DLD1 (cell line): ENCODE measurements around the gene UNC93A.
"Not testable (repeated sequence)": the region's sequence is repeated elsewhere in the genome, so short reads cannot be mapped to it uniquely, and the experiment has no call there.

ENCODE experiments used
- in situ Hi-C: cut with HindIII; loops from 2 replicates; pipeline ENCODE4 v1.10.0; 2017; ENCODE audit warnings: low sequenced_read_pairs

Gene UNC93A

DNA sequence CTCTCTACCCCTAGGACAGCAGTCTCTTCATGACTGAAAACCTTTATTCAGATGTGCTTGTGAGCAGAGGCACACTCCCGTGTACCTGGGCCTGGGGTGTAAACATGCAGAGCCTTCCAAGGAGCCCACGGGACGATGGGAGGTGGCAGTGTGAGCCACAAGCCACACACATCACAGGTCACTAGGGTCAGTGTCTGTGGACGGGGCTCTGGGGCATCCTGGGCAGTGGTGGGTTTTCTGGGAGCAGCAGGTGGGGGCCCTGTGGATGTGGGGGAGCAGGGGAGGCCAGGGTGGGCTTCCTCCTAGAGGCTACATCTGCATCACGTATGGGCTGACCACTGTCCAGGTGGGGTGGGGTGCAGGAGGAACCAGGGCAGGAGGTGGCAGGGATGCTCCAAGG lies 17.1 kb downstream of the UNC93A start:
- in situ Hi-C loops = no loop called here

GRCh38 chr6:167309355-167310192 lies 18.5 kb downstream of the UNC93A start:
- in situ Hi-C loops = not testable (repeated sequence)

DNA sequence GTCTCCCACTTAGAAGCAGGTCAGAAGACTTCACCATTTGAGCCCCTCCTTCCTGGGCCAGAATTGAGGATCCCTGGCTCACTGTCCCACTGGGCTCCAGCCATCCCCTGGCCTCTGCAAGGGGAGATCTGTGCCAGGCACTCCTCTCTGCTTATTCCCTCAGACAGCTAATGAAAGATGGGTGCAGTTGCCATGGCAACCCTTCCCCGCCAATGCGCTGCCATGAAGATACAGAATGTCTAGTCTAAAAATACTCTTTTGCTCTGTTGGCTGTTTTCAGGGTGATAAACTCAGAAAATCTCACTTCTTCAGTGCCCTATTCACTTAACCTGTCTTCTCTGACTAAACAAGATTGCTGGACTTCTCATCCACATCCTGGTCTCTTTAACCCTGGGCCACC lies 20.2 kb downstream of the UNC93A start:
- in situ Hi-C loops = no loop called here

- in situ Hi-C loops = not testable (repeated sequence)
These were observed 20.6 kb downstream of the UNC93A start for GRCh38 chr6:167311691-167312090.

GRCh38 chr6:167314180-167314821 lies 23.2 kb downstream of the UNC93A start:
- in situ Hi-C loops = no loop called here

GRCh38 chr6:167317172-167317571 lies 26.1 kb downstream of the UNC93A start:
- in situ Hi-C loops = no loop called here

GRCh38 chr6:167318354-167318753 lies 27.2 kb downstream of the UNC93A start:
- in situ Hi-C loops = not testable (repeated sequence)

DNA sequence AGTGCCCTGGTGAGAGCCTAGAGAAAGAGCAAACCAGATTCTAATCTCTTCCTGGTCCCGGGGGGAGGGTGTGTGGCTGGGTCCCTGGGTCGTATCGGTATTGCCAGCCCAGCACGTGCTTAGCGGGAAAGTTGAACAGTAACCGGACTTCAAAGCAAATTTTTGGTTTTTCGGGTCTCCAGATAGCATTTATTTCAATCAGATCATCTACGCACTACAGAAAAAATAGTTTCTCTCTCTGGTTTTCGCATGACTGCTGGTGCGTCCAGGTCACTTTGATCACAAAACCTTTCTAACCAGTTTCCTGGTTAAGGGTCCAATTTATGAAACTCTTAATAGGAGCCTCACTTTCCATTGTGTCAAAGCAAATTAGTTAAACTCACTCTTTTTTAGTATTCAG lies 27.7 kb downstream of the UNC93A start:
- in situ Hi-C loops = not testable (repeated sequence)

GRCh38 chr6:167319856-167320753 lies 29.0 kb downstream of the UNC93A start:
- in situ Hi-C loops = not testable (repeated sequence)

DNA sequence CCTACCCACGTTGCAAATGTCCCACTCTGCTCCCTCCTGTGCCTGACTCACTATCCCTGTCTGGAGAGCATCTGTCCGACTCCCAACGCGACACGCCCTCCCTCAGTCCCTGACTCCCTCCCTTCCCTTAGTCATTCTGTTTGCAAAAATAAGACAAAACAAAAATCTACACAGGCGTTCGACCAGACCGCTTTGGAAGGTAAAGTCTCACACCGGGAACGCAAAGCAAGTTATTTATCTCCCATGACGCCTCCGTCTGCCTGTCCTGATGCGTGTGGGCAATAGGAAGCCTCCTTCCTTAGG lies 29.6 kb downstream of the UNC93A start:
- in situ Hi-C loops = not testable (repeated sequence)

DNA sequence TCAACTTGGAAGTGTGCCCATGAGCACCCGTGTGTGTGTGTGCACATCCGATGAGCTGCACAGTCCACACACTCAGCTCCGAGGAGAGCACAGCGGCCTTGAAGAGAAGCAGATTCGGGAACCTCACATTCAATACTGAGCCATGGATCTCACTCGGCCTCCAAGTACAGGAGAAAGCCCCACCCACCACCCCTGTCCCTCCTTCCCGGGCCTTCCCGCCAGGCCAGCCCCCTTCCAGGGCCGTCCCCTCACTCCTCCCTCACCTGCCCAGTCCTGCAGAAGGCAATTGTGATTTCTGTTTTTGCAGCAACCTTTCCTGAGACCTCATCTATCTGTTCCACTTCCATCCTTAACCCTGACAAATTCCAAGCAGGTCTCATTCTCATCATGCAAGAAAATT lies 30.1 kb downstream of the UNC93A start:
- in situ Hi-C loops = not testable (repeated sequence)

GRCh38 chr6:167323111-167323510 lies 32.0 kb downstream of the UNC93A start:
- in situ Hi-C loops = no loop called here

GRCh38 chr6:167324111-167324510 lies 33.0 kb downstream of the UNC93A start:
- in situ Hi-C loops = no loop called here

DNA sequence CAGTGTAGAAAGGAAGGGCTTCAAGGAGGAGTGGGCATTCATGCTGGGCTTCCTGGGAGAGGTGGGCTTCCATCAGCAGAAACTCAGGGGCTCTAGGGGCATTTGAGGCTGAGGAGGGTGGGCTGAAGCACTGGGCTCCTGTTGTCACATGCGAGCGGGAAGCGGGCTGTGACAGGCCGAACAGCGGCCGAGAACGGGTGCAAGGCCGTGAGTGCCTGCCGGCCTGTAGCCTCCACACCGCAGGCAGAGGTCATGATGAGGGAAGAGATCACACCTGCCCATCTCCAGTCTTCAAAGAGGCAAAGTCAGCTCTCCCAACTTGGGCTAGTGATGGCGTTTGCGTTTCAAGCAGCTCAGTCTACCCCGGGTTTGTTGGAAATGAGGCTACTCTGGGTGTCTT lies 34.7 kb downstream of the UNC93A start:
- in situ Hi-C loops = no loop called here

DNA sequence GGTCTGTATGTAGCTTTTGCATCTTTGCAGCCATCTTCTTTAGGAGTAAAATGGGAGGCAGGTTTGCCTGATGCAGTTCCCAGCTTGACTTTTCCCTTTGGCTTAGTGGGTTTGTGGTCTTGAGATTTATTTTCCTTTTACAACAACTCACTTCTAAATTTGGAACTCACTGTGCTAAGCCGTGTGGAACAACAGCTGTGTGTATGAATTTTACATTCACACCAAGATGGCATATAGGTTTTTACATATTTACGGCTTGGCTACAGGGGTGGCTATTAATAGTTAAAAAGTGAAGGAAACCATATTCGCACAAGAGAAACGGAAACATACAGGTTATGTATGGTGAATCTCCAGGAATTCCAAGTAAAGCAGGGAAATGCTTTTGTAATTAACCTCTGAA lies 36.3 kb downstream of the UNC93A start:
- in situ Hi-C loops = no loop called here

- in situ Hi-C loops = no loop called here
These were observed 37.0 kb downstream of the UNC93A start for GRCh38 chr6:167328086-167328485.

GRCh38 chr6:167329014-167329413 lies 37.9 kb downstream of the UNC93A start:
- in situ Hi-C loops = no loop called here

DNA sequence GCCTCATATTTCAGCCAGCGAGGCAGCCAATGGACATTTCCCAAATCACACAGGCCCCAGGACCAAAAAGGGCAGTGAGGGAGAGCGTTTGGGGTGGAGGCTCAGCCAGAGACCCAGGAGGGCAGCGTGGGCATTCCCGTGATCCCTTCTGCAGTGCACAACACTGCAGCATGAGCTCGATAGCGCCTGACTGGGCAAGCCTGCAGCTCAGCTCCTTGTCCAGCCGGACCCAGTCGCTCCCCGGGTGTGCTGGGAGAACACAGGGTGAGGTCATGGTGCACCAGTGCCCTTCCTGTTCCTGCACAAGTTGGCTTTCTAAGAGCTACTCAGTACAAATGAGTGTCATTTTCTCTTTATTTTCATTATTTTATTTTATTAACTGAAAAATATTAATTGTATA lies 39.6 kb downstream of the UNC93A start:
- in situ Hi-C loops = no loop called here

- in situ Hi-C loops = no loop called here
These were observed 40.5 kb downstream of the UNC93A start for GRCh38 chr6:167331565-167331964.

GRCh38 chr6:167336844-167337630 lies 45.9 kb downstream of the UNC93A start:
- in situ Hi-C loops = no loop called here
